GM21717 (cell line): ENCODE results near the gene ACTL10.
"Not testable (repeated sequence)": the region's sequence is repeated elsewhere in the genome, so short reads cannot be mapped to it uniquely, and the experiment has no call there.

Source experiments
- ATAC-seq: cut with Tn5 transposase; IDR thresholded peaks from one replicate; pipeline ENCODE4 v1.9.1; 2021; ENCODE audit warnings: mild to moderate bottlenecking, moderate library complexity; ENCODE audit not compliant: unreplicated experiment

The ACTL10 gene

GRCh38 chr20:33666293-33667244 is at the start of gene ACTL10:
TSS of gene ACTL10 (plus strand) at chr20:33666943. CDS start at chr20:33667498, 555 bp downstream.
- peak; percentile 36 for ATAC-seq

- no peak for ATAC-seq
Measured at GRCh38 chr20:33621717-33622400, 44.9 kb upstream of the ACTL10 start.

- ATAC-seq = no peak
Measured at GRCh38 chr20:33622705-33623365, 43.9 kb upstream of the ACTL10 start.

GRCh38 chr20:33624399-33624798 is 42.3 kb upstream of the ACTL10 start:
- ATAC-seq = no peak

GRCh38 chr20:33626190-33626589 is 40.6 kb upstream of the ACTL10 start:
- ATAC-seq = no peak

- no peak for ATAC-seq
Measured at GRCh38 chr20:33627577-33628216, 39.0 kb upstream of the ACTL10 start.

- ATAC-seq = no peak
Measured at GRCh38 chr20:33629533-33629932, 37.2 kb upstream of the ACTL10 start.

- ATAC-seq = no peak
Measured at GRCh38 chr20:33629979-33630378, 36.8 kb upstream of the ACTL10 start.

GRCh38 chr20:33630507-33630906 is 36.2 kb upstream of the ACTL10 start:
- no peak for ATAC-seq

GRCh38 chr20:33631910-33632309 is 34.8 kb upstream of the ACTL10 start:
- ATAC-seq = not testable (repeated sequence)

GRCh38 chr20:33635341-33635740 is 31.4 kb upstream of the ACTL10 start:
- no peak for ATAC-seq

GRCh38 chr20:33636776-33637175 is 30.0 kb upstream of the ACTL10 start:
- ATAC-seq = no peak

GRCh38 chr20:33640287-33640686 is 26.5 kb upstream of the ACTL10 start:
- ATAC-seq = no peak

- no peak for ATAC-seq
Measured at GRCh38 chr20:33644313-33645071, 22.3 kb upstream of the ACTL10 start.

- no peak for ATAC-seq
Measured at GRCh38 chr20:33645072-33645358, 21.7 kb upstream of the ACTL10 start.

GRCh38 chr20:33645396-33645795 is 21.3 kb upstream of the ACTL10 start:
- no peak for ATAC-seq

GRCh38 chr20:33646191-33646590 is 20.6 kb upstream of the ACTL10 start:
- no peak for ATAC-seq

- ATAC-seq = not testable (repeated sequence)
Measured at GRCh38 chr20:33646959-33647602, 19.7 kb upstream of the ACTL10 start.

- ATAC-seq = peak; percentile 47
Measured at GRCh38 chr20:33647603-33648395, 18.9 kb upstream of the ACTL10 start.
